Bone marrow (tissue), 2 donors: ENCODE results near the gene IDS.
"Not testable (repeated sequence)": the region's sequence is repeated elsewhere in the genome, so short reads cannot be mapped to it uniquely, and the experiment has no call there.

Source experiments
- DNase-seq, 2 donors: peaks; one replicate each; lab custom pipeline; 2025; lab: John Stamatoyannopoulos, UW

The IDS gene

DNA sequence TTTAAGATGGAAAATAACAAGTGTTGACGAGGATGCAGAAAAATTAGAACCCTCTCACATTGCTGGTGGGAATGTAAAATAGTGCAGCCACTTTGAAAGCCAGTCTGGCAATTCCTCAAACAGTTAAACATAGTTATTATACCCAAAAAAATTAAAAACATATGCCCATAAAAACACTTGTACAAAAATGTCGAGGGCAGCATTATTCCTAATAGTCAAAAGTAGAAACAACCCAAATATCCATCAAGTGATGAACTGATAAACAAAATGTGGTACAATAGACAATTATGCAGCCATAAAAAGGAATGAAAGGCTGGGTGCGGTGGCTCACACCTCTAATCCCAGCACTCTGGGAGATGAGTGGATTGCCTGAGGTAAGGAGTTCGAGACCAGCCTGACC lies 6.3 kb downstream of the IDS start:
- no peak for DNase-seq

DNA sequence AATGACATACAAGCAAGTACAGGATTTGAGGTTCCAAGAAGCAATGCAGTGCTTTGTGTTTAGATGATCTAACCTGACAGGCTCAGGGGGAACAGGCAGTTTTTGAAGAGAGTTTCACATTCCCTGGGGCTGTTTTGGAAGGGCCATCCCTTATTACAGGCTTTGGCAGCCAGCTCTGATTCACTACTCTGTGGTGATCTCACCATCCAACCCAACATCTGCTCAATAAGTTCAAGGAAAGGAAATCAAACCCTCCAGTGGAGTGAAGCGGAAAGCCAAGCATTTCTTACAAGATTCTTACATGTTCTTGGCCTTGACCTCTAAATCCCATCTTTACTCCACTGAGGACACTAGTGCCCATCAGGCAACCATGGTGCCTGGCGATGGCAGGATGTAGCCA lies 7.5 kb downstream of the IDS start:
- no peak for DNase-seq

DNA sequence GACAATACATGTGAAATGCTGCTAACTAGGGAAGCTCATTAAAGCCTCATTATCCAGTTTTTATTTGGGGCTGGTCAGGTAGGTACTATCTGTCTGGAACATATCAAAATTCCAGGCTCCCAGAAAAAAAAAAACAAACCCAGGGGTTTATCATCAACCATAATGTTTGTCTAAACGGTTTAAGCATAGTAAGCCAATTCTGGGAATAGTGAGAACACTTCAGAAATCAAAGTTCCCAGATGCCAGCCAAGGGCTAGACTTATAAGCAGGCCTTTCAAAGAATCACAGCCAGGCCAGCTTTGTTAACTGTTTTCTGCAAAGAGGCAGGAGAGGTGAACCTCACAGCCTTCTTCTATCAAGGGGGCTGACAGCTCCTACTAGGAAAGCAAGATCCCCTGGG lies 8.1 kb downstream of the IDS start:
- DNase-seq: no peak

DNA sequence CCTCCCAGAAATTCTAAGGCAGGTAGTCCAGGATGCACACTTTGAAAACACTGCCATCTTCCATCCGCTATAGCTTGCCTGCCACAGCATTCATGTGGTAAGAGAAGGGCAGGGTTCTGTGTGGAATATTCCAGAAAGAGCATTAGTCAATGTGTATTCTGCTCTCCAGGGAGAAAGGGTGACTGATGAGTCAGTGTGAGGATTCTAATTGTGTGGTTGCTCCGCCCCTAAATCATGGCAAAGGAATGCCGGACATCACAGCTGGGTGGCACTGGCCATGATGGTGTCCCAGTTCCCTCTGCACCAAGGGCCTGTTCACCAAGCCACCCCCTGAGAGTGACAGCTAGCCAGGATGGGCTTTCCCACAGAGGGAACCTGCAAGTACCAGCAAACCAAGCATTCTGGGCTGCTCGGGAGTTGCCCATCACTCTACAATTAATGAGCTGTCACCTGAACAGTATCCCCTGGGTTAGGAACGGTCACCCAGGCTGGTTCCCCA lies 9.5 kb downstream of the IDS start:
- DNase-seq: no peak

DNA sequence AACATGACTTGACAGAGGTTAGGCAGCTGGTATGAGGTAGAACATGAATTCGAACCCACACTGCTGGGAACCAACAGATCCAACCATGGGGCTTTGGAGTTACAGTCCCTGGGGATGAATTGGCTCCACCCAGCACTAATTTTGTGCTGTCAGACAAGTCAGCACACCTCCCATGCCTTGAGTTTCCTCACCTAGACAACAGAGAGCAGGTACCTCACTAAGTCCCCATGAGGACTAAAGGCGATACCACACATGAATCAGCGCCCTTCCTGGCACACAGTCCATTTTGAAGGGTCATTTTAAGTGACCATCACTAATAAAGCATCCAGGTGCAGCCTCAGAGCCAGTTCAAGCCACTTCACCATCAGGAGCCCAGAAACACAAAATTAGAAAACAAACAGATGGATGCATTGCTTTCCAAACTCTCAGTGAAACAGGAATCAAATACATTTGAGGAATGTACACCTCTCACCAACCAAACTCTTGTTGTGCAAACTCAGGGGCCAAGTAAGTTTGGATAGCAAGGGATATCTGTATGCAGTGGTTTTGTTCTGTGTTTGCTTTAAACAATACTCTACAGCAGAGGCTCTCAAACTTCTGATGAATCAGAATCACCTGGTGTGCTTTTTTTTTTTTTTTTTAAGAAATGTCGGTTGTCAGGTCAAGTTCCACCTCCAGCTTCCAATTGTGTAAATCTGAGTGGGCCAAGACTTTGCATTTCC lies 10.1 kb downstream of the IDS start:
- no peak for DNase-seq

DNA sequence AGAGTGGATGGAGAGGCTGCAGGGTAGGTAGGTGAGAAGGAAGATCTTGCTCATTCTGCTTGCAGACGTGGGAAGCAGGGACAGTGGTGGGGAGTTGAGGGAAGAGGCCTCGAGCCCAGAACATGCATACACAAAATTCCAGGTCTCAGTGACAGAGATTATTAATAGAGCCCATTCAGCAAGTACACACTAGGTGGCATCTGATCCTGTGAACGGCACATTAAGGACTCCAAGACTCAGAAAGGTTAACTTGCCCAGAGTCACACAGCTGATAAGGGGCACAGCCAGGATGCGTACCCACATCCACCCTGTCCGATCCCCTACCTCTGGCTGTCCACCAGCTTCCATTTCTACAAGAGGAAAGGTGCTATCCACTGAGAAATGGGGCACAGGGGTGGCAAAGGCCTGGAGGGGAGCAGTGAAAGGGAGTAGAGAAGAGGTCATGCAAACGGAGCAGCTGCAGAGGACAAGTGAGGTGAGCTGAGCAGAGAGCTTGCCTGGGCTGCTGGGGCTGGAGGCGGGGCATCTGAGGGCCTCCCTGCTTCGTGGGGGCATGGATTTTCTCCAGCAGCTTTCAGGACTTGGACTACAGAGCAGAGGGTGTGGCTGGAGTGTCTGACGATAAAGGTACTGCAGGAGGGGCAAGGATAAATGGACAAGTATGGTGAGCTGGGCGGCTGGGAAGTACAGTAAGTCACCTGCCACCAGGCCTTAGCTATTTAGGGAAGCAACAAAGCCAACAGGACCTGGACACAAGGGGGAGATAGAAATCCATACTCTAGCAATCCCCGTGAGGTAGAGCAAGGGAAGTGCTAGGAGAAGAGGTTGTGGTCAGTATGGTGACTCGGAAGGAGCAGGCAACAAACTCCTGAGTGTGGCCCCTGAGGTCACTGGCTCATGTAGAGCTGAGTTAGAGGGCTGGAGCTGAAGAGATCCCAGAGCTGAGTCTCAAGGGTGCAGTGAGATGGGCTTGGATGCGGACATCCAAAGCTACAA lies 11.2 kb downstream of the IDS start:
- no peak for DNase-seq

DNA sequence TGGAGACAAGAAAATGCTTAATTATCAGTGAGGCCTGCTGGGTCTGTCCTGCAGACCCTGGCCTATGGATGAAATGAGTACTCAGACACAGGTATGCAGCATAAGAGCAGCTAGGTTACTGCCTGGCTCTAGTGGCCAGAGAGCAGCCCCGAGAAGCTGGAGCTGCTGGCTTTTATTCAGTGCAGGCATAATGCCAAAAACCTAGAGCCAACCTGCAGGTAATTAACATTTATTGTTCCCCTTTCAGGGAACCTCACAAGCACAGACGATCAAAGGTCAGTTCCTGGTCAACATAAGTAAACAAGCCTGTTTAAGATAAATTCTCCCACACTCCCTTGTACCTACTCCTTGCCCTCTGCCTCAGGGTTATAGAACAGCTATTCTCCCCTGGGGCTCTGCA lies 13.3 kb downstream of the IDS start:
- DNase-seq: no peak

DNA sequence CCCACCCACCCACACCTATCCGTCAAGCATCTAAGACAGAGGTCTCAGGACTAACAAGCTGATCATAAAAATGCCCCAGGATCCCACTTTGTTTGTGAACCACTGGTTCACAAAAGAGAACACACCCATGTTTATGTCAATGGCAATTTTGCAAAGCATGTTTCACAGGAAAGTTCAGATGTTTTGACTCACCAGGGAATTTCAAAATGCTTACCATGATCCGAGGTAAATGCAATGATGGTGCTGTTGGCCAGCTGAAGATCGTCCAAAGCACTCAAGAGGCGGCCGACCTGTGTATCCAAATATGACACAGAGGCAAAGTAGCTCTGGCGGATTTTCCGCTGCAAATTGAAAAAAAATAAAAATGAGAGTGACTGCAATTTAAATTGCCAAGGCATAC lies 15.0 kb downstream of the IDS start:
- DNase-seq: no peak

DNA sequence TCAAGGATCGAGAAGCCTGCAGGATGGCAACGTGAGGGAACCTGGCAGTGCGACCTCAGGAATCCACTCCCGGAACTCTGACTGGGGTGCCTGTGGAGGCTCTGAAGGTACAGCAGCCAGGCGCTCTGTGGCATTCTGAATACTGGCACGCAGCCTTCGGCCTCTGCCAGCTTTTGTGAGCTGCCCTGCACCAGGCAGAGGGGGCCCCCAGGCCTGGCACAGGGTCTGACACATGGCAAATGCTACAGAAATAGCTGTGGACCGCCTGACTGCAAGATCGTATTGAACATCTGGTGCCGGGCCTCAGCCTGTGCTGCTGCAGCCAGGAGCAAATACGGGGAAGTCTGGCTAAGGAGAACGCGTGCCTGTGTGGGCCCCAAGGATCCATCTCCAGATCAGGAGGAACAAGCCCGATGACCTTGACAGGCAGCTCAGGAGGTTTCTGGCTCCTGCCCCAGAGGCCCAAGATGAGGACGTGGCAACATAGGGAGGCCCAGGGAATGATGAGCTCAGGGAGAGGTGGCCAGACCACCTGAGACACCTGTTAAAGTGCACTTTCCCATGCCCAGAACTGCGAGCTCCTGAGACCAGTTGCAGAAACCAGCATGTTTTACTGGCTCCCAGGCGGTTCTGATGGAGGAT lies 16.6 kb downstream of the IDS start:
- not testable (repeated sequence) for DNase-seq

DNA sequence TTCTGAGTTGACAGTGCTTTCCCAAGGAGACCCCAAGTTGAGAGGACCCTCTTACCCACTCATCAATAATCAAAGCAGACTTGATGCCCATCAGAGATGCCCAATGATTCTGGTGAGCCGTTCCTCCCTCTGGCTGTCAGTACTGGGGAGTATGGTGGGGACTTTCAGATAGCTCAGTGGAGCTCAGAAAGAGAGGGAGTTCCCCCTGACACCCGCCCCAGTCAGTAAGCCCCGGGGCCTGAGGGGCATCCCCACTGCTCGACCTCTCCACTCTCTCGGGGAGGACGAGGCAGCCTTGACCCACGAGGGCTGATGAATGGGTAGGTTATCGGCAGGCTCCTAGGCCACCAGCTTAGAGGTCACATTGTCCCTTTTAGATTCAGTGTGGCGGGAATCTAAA lies 17.1 kb downstream of the IDS start:
- DNase-seq: not testable (repeated sequence)

DNA sequence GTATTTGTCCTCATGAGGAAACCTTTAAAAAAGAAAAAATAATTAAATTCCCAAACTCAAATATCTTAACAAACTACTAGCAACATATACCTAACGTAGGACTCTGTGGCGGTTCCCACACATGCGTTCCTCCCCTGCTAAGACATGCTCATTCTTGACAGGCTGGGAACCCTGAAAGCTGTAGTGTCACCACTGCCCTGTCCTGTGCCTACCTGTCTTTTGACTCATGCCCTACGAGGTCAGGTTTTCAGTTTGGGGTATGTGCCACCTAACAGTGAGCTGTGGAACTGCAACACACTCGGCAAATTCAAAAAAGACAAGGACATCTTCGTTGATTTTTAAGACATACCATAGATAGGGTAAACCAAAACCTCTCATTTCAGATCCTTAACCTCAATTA lies 17.8 kb downstream of the IDS start:
- DNase-seq: no peak

DNA sequence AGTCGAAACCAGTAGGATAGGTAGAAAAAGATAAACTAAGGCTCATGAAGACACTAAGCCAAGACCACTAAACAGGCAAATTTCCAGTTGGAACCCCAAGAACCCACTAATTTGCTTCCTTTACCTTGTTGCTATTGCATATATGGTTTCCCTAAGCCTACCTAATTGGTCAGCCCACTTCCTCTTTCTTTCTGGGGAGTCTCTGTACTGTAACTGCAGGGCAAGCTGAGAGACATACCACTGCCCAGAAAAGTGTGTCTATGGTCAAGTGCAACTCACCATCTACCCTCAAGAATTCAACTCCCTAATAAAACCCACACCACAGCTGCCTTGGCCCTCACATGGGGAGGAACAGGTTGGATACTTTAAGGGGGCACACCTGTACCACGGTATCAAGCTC lies 28.6 kb downstream of the IDS start:
- no peak for DNase-seq

DNA sequence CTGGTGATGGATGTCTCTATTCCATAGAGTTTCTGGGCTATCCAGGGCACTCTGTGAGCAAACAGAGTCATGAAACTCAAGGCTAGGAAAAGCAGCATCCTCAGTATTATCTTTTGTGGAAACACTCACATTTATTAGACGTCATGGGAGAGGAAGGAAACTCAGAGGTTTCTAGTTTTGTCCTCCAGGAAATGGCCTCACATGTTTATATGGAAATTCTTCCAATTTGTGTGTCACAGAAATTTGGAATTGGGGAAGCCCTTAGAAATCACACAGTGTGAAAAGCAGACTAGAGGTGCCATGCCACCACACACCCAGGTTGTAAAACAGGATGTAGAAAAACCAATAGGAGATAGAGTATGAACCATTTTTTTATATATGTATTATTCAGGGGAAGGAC lies 31.1 kb downstream of the IDS start:
- DNase-seq: no peak

DNA sequence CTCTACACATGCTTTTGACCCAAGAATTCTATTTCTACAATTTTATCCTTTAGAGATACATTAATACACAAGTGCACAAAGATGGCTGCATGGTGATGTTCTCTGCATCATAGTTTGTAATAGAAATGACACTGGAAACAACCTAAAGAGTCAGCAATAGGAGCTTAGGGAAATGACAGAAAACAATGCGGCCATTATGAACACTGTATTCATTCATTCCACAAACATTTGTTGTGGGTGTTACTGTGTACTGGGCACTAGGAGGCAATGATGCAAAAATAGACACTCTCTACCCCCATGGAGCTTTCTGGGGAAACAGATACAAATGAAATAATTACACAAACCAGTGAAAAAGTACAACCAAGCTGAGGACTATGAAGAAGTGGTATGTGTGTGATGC lies 32.0 kb downstream of the IDS start:
- no peak for DNase-seq

DNA sequence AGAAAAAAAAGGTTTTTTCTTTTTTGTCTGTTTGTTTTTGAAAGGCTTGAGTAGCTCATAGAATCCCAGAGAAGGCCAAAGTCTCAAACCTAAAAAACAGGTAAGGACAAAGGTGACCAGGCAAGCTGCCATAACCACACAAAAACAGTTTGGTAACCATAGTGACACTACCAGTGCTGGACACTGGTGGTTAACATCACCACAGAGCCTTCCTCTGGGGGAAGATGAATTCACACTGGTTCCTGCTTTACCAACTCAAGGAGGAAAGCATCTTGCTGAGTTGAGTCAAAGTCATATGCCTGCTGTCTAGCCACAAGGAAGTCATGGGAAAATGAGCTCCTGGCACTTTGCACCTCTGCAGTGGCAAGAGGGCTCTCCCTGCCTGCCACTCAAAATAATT lies 32.5 kb downstream of the IDS start:
- DNase-seq: no peak

DNA sequence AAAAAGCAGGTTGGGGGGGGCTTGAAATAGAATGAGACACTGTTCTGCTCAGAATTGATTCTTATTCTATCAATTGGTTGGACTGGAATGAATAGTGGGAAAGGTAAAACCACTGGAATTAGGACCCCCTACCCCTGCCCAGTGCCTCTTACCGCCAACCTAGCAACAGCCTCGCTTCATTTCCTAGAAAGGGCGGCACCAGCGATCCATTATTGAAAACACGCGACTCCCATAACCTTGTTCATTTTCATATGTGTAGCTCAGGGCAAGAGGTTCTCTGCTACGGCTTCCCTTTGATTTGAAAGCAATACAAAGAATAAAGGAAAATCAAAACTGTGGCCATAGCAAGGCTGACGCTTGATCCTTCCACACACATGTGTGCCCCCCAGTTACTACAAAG lies 33.7 kb downstream of the IDS start:
- no peak for DNase-seq

DNA sequence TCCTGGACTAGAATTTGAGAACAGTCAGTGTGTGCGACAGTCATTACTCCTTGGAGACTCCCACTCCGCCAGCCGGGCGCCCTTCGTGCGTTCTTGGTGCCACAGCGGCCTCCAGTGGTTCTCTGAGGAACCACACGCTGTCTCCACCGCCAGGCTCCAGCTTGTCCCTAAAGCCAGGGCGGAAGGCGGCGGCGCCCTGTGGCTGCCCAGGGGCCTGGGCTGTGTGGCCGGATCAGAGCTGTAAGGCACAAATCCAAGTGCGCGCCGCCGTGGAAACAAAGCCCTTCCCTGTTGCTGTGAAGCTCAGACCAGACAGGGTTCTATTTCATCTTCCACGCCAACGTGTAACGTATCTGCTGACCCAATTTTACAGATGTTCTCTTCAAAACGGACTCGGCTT lies 34.2 kb downstream of the IDS start:
- DNase-seq: peak; percentile 4 to 49

DNA sequence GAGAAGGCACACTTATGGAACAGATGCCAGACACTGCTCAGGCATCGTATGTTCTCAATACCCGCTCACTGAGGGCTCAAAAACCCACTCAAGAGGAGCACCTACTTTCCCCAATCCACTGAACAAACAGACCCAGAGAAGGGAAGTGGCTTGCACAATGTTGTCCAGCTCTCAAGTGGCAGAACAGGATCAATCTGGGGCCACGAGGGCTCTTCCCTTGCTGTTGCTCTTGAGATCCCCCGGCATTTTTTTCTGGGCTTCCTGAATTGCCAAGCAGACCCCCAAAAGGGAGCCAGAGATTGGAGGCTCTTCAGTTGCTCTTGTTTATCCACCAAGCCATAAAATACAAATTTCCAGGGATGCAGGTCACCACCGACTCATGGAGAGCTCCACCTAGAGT lies 35.7 kb downstream of the IDS start:
- no peak for DNase-seq

DNA sequence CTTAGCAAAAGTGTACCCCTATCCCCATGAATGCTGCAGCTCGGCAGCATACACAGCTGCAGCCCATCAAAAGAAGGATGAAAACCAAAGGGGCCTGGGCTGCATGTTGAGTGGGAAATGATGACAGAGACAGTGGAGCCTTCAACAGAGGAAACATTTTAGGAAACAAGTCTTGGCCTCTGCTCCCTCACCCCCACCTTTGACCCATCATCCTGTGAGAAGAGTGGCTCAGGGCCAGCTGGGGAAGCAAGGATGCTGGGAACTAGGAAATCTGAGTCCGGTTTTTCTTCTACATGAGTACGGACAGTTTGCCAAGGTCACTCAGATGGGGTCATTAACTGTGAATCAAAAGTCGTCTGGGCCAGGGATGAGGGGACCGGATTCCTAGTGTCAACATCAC lies 37.2 kb downstream of the IDS start:
- no peak for DNase-seq

DNA sequence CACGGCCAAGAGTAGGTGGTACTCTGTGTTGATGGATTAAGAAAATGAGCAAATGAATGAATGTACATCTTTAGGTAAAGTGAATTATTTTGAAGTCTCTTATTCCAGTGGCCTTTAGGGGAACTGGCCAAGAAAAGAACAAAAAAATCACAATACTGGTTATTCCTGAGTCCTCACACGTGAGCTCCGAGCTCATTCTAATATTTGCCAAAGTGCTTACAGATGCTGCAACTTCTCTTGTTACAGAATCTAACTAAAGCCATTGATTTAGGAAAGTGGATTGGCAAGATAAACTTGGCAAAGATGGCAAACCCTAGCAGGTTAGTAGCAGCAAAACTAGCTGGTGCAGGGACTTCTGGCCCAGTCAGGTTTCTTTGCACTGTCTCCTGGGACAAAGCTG lies 37.6 kb downstream of the IDS start:
- DNase-seq: no peak

DNA sequence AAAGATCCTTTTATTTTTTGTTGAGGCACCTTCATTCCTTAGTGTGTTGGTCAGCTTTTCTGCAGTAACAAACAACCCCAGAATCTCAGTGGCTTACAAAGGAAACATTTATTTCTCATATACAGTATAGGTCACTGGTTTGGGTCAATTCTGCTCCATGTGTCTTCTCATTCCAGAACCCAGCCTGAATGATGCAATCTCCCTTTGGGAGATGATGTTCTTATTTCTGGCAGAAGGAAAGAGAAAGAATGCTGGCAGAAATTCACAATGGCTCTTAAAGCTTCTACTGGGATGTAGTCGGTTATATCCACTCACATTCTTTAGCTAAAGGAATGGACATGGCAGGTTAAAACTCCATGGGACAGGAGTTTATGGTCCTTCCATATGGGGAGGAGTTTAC lies 42.3 kb downstream of the IDS start:
- DNase-seq: no peak

DNA sequence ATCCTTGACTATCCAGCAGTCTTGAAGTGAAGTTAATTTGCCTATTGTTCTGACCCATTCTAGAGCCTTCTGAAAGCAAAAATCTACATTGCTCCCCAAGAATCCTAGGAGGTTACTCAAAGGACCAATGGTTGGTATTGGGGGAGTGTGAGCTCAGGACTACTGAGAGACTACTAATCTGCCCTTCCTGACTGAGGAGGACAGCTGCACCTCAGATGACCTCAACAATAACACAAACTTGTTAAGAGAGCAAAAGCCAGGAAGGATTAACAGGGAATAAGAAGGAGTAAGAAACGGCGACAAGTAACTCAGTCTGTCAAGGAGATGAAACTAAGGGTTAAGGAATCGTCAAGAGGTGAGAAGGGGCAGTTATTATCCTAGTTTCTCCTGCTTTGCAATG lies 43.4 kb downstream of the IDS start:
- no peak for DNase-seq

DNA sequence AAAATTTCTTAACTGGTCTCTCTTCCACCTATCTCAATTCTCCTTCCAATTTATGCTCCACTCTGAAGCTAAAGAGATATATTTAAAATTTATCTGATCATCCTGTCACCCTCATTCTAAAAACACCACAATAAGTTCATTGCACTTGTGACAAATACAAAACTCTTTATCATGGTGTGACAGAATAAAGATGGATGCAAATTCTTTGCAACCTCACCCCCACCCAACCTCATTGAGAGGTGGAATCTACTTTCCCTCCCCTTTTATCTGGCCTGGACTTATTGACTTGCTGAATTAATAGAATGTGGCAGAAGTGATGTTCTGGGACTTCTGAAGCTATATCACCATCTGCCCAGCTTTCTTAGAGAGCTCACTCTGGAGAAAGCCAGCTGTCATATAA lies 46.5 kb downstream of the IDS start:
- DNase-seq: no peak
